GM23248 (cell line): Measurements from ENCODE around the gene SLC6A16.

Source experiments
- EZH2 ChIP-seq: fragments of 200-600 bp; sonication (generic); IDR thresholded peaks from 2 replicates; pipeline ENCODE4 v1.6.1; 2018; ENCODE audit warnings: antibody characterized with exemption, mild to moderate bottlenecking; ENCODE audit not compliant: insufficient read depth, poor library complexity, severe bottlenecking
- EZH2phosphoT487 ChIP-seq: fragments of 200-600 bp; sonication (generic); IDR thresholded peaks from 2 replicates; pipeline ENCODE4 v1.6.1; 2018; ENCODE audit warnings: antibody characterized with exemption, moderate library complexity, mild to moderate bottlenecking, low read depth; ENCODE audit not compliant: insufficient read depth

DNA sequence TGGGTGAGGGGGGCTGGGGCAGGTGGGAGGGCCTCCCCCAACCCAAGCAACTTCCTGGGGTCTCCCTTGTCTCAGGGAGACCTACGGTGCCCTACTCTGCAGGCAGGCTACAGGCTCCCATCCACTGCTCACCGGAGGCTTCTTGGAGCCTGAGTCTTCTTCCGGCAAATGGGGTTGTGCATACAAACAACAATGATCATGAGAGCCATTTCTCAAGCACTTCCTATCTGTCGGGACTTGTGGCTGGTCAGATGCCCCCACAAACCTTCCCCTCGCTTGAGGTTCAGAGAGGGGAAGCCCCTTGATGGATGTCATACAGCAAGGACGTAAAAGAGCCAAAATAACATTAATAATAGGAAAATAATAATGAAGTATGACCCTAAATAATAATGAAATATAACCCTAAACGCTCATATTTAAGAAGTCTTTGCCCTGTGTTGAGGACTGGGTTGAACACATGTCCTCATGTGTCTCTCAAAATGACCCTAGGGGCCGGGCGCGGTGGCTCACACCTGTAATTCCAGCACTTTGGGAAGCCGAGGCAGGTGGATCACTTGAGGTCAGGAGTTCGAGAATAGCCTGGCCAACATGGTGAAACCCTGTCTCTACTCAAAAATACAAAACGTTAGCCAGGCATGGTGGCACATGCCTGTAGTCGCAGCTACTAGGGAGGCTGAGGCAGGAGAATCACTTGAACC lies 10.9 kb upstream of the SLC6A16 start:
- TF ChIP-seq EZH2phosphoT487 (no peak), EZH2 (no peak)
